Right atrium auricular region (tissue), 2 donors: ENCODE data around the gene CHRNA4. TPM values are rescaled to one million over a fixed set of nuclear protein-coding genes. Genes with fewer than 3 reads are reported as not detected.

Source experiments
- DNase-seq: peaks from one replicate; pipeline ENCODE4 v3.0.0-alpha.2; 2019; ENCODE audit warnings: low spot score
- H3K27ac ChIP-seq, 2 donors: fragments of 200-600 bp; sonication (generic); 1 replicate in 1 of 2; 2 replicates in 1 of 2; pipeline ENCODE4 v1.5.1; 2016 to 2019
- H3K27me3 ChIP-seq, 2 donors: fragments of 200-600 bp; sonication (generic); one replicate each; pipeline versions ENCODE4 v1.5.1 to v1.6.0; 2017 to 2019
- H3K36me3 ChIP-seq: fragments of 200-600 bp; sonication (generic); one replicate; pipeline ENCODE4 v1.5.1; 2016
- H3K4me1 ChIP-seq, 2 donors: fragments of 200-600 bp; sonication (generic); one replicate each; pipeline versions ENCODE4 v1.5.1 to v1.6.0; 2017 to 2019
- H3K4me3 ChIP-seq, 2 donors: fragments of 200-600 bp; sonication (generic); 1 replicate in 1 of 2; 2 replicates in 1 of 2; pipeline ENCODE4 v1.5.1; 2017 to 2019; ENCODE audit warnings: mild to moderate bottlenecking in 1 of 2, moderate library complexity in 1 of 2
- H3K9me3 ChIP-seq, 2 donors: fragments of 200-600 bp; sonication (generic); one replicate each; pipeline ENCODE4 v1.5.1; 2019
- total RNA-seq, 2 donors: library from RNA; depleted of rRNA; stranded (reverse); fragments of >200 nt; gene quantifications; one replicate each; pipeline ENCODE4 v1.1.0, GENCODE V29; 2016
- TF ChIP-seq, protein P1 (sequence below), 2 donors: fragments of 200-600 bp; sonication (generic); IDR thresholded peaks; one replicate each; pipeline ENCODE4 v1.5.1; 2019; ENCODE audit warnings: antibody characterized with exemption in 2 of 2

CHRNA4 gene
- total RNA-seq, 2 donors from 2014 or later = not detected

DNA sequence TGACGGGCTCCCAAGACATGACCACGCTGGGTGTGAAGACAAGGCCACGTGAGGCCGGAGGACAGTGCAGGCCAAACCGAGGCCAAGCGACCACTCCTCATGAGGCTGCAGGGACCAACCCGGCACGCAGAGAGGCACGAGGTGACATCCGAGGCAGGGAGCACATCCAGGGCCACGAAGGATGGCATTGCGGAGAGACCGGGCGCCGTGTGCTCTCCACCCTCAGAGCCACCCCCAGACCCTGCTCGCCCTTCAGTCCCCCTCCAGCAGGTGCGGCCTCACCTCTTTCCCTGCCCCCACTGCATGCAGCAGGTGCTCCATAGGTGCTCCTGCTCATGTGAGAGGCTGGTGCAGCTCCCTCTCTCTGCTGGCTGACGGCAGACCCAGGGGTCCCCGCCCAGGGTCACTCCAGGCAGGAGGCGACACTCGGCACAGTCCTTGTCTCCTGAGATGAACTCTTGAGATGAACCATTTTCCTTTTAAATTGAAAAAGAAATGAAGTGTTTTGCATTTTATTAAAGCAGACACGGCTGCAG, 33.8 kb upstream of the CHRNA4 start:
- Histone ChIP-seq H3K9me3 (peaks cover 0 to 17% of the 10 kb centered on the region in 2 donors), H3K27me3 (no peaks in the 10 kb centered on the region), H3K4me3 (no peak overlapping the region), H3K27ac (no peak overlapping the region), H3K36me3 (no peaks in the 10 kb centered on the region), H3K4me1 (no peaks in the 10 kb centered on the region)
- TF ChIP-seq, protein P1, sequence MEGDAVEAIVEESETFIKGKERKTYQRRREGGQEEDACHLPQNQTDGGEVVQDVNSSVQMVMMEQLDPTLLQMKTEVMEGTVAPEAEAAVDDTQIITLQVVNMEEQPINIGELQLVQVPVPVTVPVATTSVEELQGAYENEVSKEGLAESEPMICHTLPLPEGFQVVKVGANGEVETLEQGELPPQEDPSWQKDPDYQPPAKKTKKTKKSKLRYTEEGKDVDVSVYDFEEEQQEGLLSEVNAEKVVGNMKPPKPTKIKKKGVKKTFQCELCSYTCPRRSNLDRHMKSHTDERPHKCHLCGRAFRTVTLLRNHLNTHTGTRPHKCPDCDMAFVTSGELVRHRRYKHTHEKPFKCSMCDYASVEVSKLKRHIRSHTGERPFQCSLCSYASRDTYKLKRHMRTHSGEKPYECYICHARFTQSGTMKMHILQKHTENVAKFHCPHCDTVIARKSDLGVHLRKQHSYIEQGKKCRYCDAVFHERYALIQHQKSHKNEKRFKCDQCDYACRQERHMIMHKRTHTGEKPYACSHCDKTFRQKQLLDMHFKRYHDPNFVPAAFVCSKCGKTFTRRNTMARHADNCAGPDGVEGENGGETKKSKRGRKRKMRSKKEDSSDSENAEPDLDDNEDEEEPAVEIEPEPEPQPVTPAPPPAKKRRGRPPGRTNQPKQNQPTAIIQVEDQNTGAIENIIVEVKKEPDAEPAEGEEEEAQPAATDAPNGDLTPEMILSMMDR (IDR thresholded peaks at IDR 0.05) = no peak
- no peak for DNase-seq

DNA sequence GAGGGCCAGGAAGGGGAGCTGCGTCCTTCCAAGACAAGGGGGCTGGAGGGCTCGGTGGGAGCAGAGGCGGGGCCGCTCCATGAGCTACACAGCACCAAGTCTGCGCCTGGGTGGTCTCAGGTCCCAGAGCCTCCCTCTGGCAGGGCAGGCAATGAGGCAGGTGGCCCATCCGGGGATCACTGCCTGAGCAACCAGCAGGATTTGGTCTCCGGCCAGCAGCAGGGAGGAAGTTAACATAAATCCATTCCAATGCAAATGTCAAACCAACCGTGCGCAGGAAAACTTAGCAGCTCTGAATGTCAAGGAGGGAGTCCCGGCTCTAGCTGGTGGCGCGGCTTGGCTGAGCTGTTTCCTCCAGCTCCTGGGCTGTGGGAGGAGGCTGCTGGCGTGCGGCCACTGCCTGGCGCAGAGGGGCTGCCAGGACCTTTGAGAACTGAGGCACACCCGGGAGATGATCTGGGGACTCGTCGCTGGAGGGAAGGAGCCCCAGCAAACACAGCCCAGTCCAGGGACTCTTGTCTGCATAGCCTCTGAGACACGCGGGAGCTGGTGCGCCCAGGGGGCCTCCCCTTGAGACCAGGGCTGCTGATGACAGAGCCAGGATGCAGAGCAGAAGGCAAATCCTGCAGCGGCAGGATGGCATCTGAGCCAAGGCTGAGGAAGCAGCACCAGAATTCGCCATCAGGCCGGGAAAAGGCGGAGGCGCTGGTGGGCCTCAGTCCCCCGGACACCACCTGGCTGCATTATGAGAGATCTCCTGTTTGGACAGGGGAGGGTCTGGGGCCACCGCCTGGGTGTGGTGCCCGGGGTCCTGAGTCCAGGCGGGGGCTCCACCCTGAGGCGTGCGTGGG, 33.1 kb upstream of the CHRNA4 start:
- H3K27me3 ChIP-seq = no peaks in the 10 kb centered on the region
- no peaks in the 10 kb centered on the region for H3K36me3 ChIP-seq
- no peak overlapping the region for H3K4me3 ChIP-seq
- H3K27ac ChIP-seq = no peak overlapping the region
- H3K4me1 ChIP-seq = no peaks in the 10 kb centered on the region
- peaks cover 0 to 20% of the 10 kb centered on the region in 2 donors for H3K9me3 ChIP-seq
- DNase-seq = no peak
- TF ChIP-seq, protein P1 (IDR thresholded peaks at IDR 0.05) = no peak

DNA sequence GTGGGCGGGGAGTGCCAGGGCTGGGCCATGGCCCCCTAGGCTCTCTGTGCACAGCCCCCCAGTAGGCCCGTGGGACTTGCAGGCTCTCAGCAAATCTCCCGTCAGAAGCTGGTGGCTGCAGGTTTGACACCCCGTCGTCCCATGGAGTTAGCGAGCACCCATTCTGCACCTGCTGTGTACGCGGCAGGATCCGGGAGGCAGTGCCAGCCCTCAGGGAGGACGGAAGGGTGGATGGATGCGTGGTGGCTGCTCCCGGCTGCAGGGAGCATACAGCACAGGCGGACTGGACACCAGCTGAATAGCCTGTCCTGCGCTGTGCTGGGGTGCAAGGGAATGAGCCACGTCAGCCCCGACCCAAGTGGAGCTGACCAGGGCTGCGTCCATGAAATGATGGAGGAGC, 32.4 kb upstream of the CHRNA4 start:
- Histone ChIP-seq H3K36me3 (no peaks in the 10 kb centered on the region), H3K4me3 (no peak overlapping the region), H3K4me1 (no peaks in the 10 kb centered on the region), H3K27ac (no peak overlapping the region), H3K9me3 (peaks cover 0 to 23% of the 10 kb centered on the region in 2 donors), H3K27me3 (no peaks in the 10 kb centered on the region)
- TF ChIP-seq, protein P1 (IDR thresholded peaks at IDR 0.05) = no peak
- DNase-seq = no peak

DNA sequence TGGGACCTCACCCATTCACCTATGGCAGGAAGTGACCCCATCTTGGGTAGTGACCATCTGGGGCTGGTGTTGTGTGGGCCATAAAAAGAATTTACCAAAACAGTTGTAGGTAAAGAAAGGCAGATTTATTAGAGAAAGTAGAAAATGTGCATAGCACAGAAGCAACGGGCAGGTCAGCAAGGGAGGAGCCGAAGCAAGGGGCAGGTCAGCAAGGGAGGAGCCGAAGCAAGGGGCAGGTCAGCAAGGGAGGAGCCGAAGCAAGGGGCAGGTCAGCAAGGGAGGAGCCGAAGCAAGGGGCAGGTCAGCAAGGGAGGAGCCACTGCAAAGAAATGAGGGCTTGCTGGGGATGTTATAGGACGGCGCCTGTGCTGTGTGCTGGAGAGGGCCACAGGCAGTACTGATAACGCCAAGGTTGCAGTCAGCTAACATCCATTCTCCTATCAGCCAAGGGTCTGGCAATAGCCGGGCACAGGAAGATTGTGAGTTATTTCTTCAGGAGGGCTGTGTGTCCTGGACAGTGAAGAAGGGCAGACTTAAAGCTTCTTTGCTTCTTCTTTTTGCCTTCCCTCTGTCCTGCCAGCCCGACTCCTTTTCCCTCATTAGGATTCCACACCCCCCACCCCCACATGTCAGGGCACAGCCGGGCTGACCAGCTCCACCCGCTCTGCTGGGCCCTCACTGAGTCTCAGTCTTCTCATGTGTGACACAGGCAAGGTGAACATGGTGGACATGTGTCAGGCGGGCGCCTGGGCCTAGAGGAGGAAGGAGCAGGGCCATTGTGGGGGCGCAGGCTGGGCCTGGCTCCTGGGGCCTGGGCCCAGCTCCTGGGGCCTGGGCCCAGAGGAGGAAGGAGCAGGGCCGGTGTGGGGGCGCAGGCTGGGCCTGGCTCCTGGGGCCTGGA, 31.6 kb upstream of the CHRNA4 start:
- Histone ChIP-seq H3K9me3 (peaks cover 0 to 24% of the 10 kb centered on the region in 2 donors), H3K27me3 (no peaks in the 10 kb centered on the region), H3K4me1 (no peaks in the 10 kb centered on the region), H3K4me3 (no peak overlapping the region), H3K36me3 (no peaks in the 10 kb centered on the region), H3K27ac (no peak overlapping the region)
- DNase-seq = no peak
- TF ChIP-seq, protein P1 (IDR thresholded peaks at IDR 0.05) = no peak

- Histone ChIP-seq H3K9me3 (peaks cover 0 to 41% of the 10 kb centered on the region in 2 donors), H3K4me3 (no peak overlapping the region), H3K4me1 (no peaks in the 10 kb centered on the region), H3K36me3 (no peaks in the 10 kb centered on the region), H3K27me3 (no peaks in the 10 kb centered on the region), H3K27ac (no peak overlapping the region)
- DNase-seq = no peak
- TF ChIP-seq, protein P1 (IDR thresholded peaks at IDR 0.05) = no peak
Measured at GRCh38 chr20:63387917-63388316, 26.8 kb upstream of the CHRNA4 start.
